ENCODE measurements around the gene PZP.

DNA sequence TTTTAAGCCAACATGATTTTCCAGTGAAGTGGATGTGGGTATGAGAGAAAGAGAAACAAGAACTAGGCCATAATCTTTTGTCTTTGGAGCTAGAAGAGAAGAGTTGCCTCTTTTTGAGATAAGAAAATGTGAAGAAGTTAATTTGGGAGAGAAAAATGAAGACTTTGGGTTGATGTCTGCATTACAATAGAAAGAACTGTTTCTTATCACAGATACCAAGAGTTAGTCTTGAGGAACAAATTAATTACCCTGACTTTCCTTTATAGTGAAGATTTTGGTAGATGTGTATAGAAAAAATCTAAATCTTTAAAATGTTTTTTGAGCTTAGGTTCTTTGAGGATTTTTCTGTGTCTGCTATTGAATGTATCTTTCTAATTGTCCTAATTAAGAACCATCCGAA is 96.7 kb downstream of the PZP start:
- TF ChIP-seq POLR2A (IDR thresholded peaks at IDR 0.05; ENCODE audit: low read depth, low read length) (no peak), TAF1 (IDR thresholded peaks at IDR 0.05; ENCODE audit: borderline replicate concordance, low read depth, low read length) (no peak)

All from GM12892 (cell line).